Psoas muscle (tissue), 8 donors: ENCODE data around the gene SNX32. TPM values are rescaled to one million over a fixed set of nuclear protein-coding genes. Genes with fewer than 3 reads are reported as not detected.

Source experiments
- ATAC-seq, 4 donors: fragments of 200-7000 bp; cut with Tn5 transposase; one replicate each; pipeline ENCODE4 v1.9.1; 2020; ENCODE audit warnings: moderate library complexity in 3 of 4, mild to moderate bottlenecking in 2 of 4
- DNase-seq, 2 donors: peaks; one replicate each; pipeline ENCODE4 v3.0.0-alpha.2; 2020
- H3K27ac ChIP-seq: fragments of 200-600 bp; one replicate; pipeline ENCODE4 v1.8.0; 2022
- H3K27me3 ChIP-seq, 3 donors: fragments of 200-600 bp in 1 of 3; one replicate each; pipeline versions ENCODE4 v1.6.1 to v1.8.0; 2013 to 2022; ENCODE audit warnings: low read length in 2 of 3, mild to moderate bottlenecking in 2 of 3, moderate library complexity in 1 of 3; ENCODE audit not compliant: insufficient read depth in 3 of 3
- H3K36me3 ChIP-seq, 2 donors: fragments of 200-600 bp in 1 of 2; one replicate each; pipeline versions ENCODE4 v1.6.1 to v1.8.0; 2013 to 2022; ENCODE audit warnings: low read depth in 1 of 2, mild to moderate bottlenecking in 1 of 2, moderate library complexity in 1 of 2; ENCODE audit not compliant: insufficient read depth in 1 of 2
- H3K4me1 ChIP-seq: fragments of 200-600 bp; one replicate; pipeline ENCODE4 v1.8.0; 2022
- H3K4me3 ChIP-seq: fragments of 200-600 bp; one replicate; pipeline ENCODE4 v1.8.0; 2022; ENCODE audit warnings: mild to moderate bottlenecking
- H3K9me3 ChIP-seq: fragments of 200-600 bp; one replicate; pipeline ENCODE4 v1.8.0; 2022
- CTCF ChIP-seq: fragments of 200-600 bp; IDR thresholded peaks from one replicate; pipeline ENCODE4 v1.8.0; 2022; ENCODE audit warnings: antibody characterized with exemption
- WGBS, 3 donors: extraction: QIAGEN DNeasy Blood & Tissue Kit; methylation state at CpG; one replicate each; pipeline versions ENCODE4 v1.1.6 to v1.1.7; 2013; 5-methylcytosine and 5-hydroxymethylcytosine counted together
- intact Hi-C, 2 donors: fragments of 100-400 bp; cut with DNase I; formaldehyde crosslinking; loops; one replicate each; pipeline versions ENCODE4 v1.11.0 to v1.14.2; 2022
- polyA plus RNA-seq, 3 donors: library from polyadenylated mRNA; stranded (reverse); fragments of 200-250 nt; gene quantifications; one replicate each; pipeline ENCODE4 v1.2.3, GENCODE V29; 2013
- total RNA-seq, 4 donors: library from RNA; stranded (reverse); fragmentation: NEBNext Ultra II Directional in 2 of 4; extraction: Animal tissue kit (Norgen Biotek cat#: 25700) in 2 of 4; gene quantifications; one replicate each; pipeline versions ENCODE4 v1.2.1 to v1.2.4, GENCODE V29; 2021 to 2023
- donor health status: healthy with polysubstance abuse.
- donor health status: DM: no; HTN: no; CAD: no; lungs with moderate emphysema.
- donor health status: Bipolar disorder and iron deficiency.
- donor health status: healthy.
- donor health status: DM: yes; HTN: yes; CAD: no.
- donor health status: DM: no; HTN: no; CAD: no.
- donor health status: DM: no; HTN: no; CAD: no.
- donor health status: DM: yes; HTN: yes; CAD: no.

Gene SNX32
- total and polyA plus RNA-seq, 7 donors = 0.05 to 0.20 TPM; not detected in 5

GRCh38 chr11:65817312-65817834 lies 16.4 kb upstream of the SNX32 start:
- H3K36me3 ChIP-seq = no peaks in the 10 kb centered on the region
- H3K4me1 ChIP-seq = no peaks in the 10 kb centered on the region
- ATAC-seq (no peak), DNase-seq (no peak)
- peaks cover 0 to under 1% (median 0%) of the 10 kb centered on the region in 3 donors for H3K27me3 ChIP-seq
- peak overlapping the region; percentile 70 for H3K4me3 ChIP-seq
- peak overlapping the region; percentile 54 for H3K27ac ChIP-seq
- no peak for TF ChIP-seq CTCF
- WGBS, 3 donors = 70 to 71% (median 71%) methylated on average over 5 of the region's 5 CpGs
- no peaks in the 10 kb centered on the region for H3K9me3 ChIP-seq
- intact Hi-C loops = loop anchor here (1.0 to 5.0 kb wide), 4 partner anchors 35 to 190 kb away; partner anchors contain the start of gene AP5B1 (in 2 of the 2)

GRCh38 chr11:65817835-65818680 lies 15.7 kb upstream of the SNX32 start:
- peak overlapping the region; percentile 54 for H3K27ac ChIP-seq
- WGBS, 3 donors = 6% methylated on average over 63 to 74 of the region's 74 CpGs
- no peaks in the 10 kb centered on the region for H3K9me3 ChIP-seq
- H3K36me3 ChIP-seq = no peaks in the 10 kb centered on the region
- intact Hi-C loops = loop anchor here (1.0 to 5.0 kb wide), 6 partner anchors 36 to 191 kb away; partner anchors contain the start of gene AP5B1 (in 2 of the 2)
- no peaks in the 10 kb centered on the region for H3K27me3 ChIP-seq
- no peaks in the 10 kb centered on the region for H3K4me1 ChIP-seq
- peak; percentile 96 to 99 (median 98) for ATAC-seq
- DNase-seq = peak; percentile 95 to 98
- peak; percentile 100 for TF ChIP-seq CTCF
- peak overlapping the region; percentile 70 for H3K4me3 ChIP-seq

GRCh38 chr11:65821107-65821506 lies 12.7 kb upstream of the SNX32 start:
- H3K4me3 ChIP-seq = no peak overlapping the region
- no peaks in the 10 kb centered on the region for H3K4me1 ChIP-seq
- ATAC-seq (no peak), DNase-seq (no peak)
- H3K27me3 ChIP-seq = no peaks in the 10 kb centered on the region
- H3K27ac ChIP-seq = no peak overlapping the region
- no peaks in the 10 kb centered on the region for H3K9me3 ChIP-seq
- H3K36me3 ChIP-seq = no peaks in the 10 kb centered on the region
- whole genome bisulfite sequencing, 3 donors = 45 to 49% (median 46%) methylated on average over 8 of the region's 8 CpGs
- TF ChIP-seq CTCF = no peak
- intact Hi-C loops = no loop called here

- WGBS, 3 donors = 84 to 87% (median 85%) methylated on average over 15 of the region's 15 CpGs
- Histone ChIP-seq H3K4me3 (no peak overlapping the region), H3K36me3 (no peaks in the 10 kb centered on the region), H3K27me3 (no peaks in the 10 kb centered on the region), H3K27ac (no peak overlapping the region), H3K4me1 (no peaks in the 10 kb centered on the region), H3K9me3 (no peaks in the 10 kb centered on the region)
- intact Hi-C loops = no loop called here
- no peak for TF ChIP-seq CTCF
- DNase-seq (no peak), ATAC-seq (no peak)
Measured at GRCh38 chr11:65822776-65823528, 10.8 kb upstream of the SNX32 start.
